NCI-H345 treated with DMSO at 0.1 percent for 48 hours (cell line): ENCODE data around the gene KSR1.

Experiments used
- DNase-seq: peaks from one replicate; lab custom pipeline; 2025; ENCODE audit not compliant: unreplicated experiment; lab: John Stamatoyannopoulos, UW

Gene KSR1

DNA sequence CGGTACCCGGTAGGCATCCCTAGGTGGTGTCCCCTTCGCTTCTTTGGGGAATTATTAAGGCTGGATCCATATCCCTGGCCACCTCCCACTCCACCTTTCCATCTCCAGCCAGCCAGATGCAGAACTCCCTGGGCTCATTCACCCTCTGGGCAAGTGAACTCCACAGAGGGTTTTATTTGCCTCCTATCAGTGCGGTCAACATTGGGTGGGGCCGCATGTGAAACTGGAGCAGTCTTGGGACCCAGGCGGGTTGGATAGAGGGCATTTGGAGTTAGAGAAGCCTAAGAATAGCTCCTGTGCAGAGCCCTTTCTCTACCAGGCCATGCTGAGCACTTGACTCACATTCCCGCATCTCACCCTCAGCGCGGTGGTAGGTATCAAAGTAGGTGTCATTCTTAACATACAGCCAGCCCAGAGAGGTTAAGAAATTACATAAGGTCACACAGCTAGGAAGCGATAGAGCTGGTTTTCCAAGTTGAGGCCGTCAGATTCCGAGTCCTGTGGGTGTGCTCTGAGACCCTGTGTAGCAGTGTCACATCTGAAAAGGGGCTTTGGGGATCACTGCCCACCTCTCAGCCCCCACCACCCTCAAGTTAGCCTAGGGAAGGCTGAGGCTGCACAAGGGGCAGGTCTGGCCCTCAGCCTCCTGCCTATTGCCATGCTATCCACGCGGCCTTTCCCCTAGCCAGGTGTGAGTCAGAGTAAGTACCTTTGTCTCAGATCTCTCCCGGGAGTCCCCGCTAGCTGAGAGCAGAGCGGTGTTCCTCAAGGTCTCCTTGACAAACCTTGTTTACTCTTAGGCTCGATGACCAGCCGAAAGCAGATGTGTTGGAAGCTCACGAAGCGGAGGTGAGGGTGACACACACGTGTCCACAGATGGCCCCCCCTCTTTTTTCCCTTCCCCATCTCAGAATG is 147.9 kb downstream of the KSR1 start:
- DNase-seq, result no peak

DNA sequence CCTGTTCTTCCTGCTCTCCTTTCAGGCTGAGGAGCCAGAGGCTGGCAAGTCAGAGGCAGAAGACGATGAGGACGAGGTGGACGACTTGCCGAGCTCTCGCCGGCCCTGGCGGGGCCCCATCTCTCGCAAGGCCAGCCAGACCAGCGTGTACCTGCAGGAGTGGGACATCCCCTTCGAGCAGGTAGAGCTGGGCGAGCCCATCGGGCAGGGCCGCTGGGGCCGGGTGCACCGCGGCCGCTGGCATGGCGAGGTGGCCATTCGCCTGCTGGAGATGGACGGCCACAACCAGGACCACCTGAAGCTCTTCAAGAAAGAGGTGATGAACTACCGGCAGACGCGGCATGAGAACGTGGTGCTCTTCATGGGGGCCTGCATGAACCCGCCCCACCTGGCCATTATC is 149.2 kb downstream of the KSR1 start:
- DNase-seq, result no peak

DNA sequence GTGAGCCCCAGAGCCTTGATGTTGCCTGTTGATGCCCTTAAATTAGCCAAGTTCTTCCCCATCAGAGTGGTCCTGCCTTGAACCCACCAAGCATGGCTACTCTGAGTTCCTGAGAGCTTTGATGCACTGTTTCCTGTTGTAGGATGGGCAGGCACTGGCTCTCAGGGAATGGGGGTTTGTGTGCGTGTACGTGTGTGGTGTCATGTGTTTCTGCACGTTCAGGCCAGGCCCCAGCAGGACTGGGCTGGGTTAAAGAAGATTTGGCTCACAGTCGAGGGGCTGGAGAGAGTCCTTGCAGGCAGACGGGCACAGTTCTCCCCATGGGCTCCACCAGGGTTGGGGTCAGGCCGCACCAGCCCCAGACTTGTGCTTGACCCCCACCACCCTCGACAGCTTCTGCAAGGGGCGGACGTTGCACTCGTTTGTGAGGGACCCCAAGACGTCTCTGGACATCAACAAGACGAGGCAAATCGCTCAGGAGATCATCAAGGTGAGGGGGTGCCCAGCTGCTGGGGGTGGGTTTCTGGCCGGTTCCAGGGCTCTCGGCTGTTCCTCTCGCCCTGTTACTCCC is 151.4 kb downstream of the KSR1 start:
- no peak for DNase-seq

DNA sequence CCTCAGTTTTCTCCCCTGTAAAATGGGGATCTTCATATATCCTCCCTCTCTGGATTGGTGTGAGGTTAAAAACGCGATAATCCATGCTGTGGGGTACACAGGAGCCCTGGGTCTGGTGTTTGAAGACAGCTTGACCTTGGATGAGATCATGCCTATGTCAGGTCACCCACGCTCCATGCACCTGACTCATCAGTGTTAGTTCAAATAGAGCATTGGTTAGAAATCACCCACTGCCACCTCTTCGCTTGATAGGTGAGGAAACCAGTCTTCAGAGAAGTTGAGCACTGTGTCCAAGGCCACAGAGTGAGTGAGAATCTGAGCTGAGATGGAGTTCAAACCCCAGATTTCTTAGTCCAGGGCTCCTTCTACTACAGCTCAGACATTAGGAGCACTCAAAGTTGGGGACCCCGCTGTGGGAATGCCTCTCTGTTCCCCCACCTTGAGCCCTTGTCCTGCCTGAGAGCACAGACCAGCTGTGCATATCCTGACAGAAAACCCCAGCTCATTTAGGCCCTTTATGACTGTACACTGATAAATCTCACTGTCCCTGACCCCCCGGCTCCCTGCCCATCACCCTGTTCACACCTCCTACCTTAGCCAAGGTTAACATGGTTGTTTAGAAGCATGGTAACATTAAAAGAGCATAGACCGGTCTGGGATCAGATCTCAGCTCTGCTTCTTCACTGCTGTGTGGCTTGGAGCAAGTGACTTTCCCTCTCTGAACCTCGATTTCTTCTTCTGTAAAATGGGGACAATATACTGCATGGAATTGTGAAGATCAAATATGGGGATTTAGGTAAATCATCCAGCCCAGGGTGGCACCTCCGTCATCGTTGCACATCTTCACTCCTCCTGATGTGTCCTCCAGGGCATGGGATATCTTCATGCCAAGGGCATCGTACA is 152.3 kb downstream of the KSR1 start:
- DNase-seq, result no peak

DNA sequence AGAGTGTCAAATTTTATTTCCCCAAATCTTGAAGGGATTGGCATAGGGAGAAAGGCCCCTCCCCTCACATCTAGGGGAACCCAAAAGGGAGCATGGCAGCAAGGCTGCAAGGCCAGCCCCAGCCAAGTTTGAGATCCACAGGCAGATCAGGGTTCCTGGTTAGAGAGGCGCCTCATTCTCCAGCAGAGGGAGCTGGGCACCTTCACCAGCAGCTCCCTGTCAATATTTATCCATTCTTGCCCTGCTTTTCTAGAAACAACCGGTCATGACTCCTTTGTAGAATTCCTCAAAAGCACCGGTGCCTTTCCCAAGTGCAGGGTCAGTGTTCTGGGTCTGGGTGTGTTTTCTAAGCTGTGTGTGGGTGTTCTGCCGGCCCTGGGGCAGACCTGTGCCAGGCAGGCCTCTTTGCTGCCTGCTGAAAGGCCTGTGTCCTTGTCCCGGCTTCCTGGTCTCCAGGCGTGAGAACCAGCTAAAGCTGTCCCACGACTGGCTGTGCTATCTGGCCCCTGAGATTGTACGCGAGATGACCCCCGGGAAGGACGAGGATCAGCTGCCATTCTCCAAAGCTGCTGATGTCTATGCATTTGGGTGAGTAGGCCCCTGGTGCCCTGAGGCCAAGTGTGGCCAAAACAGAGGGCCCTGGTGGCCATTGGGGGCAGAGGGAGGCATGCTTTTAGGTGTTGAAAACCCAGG is 153.5 kb downstream of the KSR1 start:
- no peak for DNase-seq

DNA sequence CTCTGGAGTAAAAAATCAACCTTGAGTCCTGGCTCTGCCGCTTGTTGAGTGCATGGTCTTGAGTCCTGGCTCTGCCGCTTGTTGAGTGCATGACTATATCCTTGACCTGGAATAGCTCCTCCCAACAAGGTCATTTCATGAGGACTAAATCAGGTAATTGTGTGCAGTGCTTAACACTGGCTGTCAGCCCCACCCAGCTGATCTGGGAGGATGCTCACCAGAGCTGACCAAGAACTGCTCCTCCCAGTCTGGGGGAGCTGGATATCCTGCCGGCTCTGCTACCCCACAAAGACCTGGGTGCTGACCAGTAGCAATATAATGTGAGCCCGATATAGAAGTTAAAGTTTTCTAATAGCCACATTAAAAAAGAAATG is 154.0 kb downstream of the KSR1 start:
- DNase-seq, result no peak

DNA sequence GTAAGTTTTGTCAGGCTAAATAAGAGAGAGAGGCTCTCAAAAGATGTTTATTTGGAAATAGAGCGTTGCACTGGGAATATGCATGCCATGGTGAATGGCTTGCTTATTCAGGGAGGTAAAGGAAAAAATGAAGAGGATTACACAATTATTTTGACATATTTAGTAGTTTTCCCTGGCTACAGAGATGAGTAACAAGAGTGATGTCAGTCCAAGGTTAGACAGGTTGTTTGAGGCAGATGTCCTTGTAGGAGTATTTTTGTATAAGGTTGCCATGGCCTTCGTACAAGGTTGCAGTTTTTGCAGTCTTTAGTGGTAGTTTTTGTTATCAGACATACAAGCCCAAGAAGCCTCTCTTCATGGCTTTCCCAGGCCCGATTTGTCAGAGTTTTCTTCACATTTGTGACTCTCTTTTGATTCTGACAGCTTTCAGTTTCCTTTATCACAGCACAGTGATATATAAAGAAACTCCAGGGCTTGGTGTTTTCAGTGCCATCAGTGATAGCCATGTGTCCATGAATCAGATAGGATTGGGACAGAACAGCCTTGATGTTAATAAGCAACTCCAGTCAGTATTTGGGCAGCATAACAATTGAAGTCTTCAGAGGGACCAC is 156.0 kb downstream of the KSR1 start:
- DNase-seq, result no peak

DNA sequence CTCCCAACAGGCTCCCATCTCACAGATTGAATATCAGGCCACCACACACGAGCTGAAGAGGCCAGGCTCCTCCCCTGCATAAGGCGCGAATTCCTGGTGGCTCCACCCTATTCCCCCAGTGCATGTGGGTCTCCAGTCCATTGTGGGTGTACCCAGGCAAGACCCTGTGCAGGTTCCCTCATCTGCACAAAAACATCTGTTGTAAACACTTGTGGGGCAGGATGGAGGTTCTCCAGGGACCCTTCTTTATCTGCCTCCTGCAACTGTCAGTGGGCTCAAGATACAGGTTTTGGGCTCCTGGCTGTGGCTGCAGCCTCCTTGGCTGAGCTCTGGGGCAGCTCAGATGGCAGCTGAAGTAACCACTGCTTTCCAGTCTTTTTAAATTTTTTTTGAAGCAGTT is 157.2 kb downstream of the KSR1 start:
- no peak for DNase-seq

DNA sequence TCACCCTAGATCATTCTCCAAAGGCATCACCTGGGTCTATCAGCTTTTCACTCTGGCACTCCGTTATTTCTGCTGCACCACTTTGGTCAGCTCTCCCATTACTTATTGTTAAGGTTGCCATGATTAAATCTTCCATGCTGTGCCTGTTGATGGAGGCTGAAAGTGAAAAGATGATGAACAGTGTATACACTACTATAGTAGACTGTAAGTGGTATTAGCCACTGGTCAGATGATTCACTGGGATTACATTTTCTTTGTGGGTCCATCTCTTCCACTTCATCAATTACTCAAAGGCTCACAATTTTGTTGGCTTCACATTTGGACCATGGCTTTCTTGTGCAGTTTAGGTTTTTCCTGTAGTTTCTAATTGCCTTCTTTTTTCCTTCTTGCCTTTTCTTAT is 158.9 kb downstream of the KSR1 start:
- DNase-seq, result no peak

DNA sequence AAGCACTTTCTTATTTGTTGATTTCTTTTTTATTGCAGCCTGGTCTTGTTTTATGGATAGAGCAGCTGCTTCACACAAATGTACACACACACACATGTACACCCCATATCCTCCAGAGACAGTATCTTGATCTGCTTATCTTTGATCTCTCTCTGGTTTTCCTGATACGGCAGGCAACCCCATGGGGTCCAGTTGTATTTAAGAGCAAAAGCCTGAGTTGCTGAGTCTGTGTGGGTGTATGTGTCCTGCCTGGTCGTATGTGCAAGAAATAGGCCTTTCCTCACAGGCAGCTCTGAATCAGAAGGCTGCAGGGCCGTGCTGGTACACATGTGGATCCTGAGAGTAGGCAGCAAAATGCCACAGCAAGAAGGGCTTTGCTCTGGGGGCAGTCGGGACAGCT is 160.2 kb downstream of the KSR1 start:
- DNase-seq, result no peak

DNA sequence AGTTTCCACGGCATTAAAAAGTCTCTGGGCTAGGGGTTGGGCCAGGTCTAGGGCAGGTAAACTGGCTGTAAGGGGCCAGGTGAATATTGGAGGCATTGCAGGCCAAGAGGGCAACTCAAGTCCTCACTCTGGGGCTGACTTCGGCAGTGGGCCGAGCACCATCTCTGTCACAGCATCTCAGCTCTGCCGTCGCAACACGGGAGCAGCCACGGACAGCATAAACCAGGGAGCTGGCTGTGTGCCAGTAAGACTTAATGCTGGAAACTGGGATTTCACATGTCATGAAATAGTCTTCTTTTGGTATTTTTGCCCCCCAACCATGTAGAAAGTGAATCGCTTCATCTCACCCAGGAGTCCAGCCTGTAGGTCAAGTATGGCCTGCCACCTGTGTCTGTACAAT is 162.2 kb downstream of the KSR1 start:
- no peak for DNase-seq

DNA sequence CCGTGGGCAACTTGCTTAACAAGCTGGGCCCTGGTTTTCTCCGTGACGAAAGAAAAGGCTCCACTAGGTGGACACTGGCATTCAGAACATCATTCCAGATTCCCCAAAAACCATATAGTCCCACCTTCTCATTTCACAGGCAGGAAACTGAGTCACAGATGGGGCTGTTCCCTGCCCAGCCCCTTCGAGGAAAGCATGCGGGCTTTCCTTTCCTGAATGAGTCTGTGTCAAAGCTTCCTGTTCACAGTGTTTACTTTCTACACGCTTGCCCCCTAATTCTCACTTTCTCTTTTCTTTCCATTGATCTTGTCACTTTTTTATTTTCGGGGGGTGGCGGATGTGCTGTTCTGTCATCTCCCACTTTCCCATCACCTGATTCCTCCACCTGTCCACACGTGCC is 164.5 kb downstream of the KSR1 start:
- no peak for DNase-seq

DNA sequence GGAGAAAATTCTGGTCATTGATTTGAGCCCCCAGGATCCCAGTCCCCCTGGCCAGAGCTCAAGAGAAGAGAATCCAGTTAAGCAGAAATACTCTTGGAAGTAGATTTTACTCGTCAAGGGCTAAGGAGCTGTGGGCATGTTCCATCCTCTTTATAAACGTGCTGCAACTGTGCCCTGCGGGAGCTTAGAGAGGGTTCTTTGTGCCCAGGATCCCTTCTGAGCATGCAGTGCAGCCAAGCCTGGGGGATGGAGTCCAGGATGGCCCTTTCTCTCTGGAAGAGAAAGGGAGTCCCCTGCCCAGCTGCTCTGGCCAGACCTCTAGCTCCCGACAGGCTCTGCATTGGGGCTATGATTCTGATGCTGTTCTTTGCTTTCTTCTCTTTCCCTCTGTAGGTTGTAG is 165.3 kb downstream of the KSR1 start:
- no peak for DNase-seq

DNA sequence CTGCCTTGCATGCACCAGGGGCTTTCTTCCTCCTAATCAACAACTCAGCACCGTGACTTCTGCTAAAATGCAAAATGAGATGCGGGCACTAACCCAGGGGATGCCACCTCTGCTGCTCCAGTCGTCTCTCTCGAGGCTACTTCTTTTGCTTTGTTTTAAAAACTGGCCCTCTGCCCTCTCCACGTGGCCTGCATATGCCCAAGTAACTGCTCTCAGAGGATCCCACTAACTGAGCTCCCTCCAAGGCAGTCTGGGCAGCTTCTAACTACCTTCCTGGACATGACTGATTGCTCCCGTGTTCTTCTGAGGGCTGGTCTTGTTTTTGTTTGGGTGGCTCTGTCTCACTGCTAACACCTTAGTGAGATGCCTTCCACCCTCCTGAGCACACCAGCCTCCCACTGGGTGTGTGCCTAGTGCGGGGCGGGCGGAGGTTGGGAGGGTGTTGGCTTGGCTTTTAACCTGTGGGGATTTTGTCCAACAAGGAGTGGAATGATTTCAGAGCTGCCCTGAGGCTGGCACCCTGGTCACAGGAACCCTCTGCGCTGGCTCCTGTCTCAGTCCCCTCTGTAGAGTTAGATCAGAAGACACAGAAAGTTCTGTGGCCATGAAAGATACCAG is 165.8 kb downstream of the KSR1 start:
- no peak for DNase-seq

DNA sequence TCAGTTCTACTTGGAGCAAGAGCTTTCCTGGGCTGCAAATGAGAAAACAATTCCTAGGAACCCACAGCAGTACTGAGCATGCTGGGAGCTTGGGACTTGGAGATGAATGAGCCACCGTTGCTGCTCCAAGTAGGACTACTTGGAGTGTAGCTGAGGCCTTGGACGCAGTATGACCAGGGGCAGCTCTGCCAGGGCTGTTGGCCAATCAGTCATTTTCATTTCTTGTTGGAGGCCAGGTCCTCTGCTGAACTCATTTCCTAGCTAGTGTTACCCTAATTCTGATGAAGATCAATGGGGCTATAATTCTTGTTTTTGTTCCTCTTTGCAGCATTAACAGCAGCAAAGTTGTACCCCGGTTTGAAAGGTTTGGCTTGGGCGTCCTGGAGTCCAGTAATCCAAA is 166.7 kb downstream of the KSR1 start:
- no peak for DNase-seq

DNA sequence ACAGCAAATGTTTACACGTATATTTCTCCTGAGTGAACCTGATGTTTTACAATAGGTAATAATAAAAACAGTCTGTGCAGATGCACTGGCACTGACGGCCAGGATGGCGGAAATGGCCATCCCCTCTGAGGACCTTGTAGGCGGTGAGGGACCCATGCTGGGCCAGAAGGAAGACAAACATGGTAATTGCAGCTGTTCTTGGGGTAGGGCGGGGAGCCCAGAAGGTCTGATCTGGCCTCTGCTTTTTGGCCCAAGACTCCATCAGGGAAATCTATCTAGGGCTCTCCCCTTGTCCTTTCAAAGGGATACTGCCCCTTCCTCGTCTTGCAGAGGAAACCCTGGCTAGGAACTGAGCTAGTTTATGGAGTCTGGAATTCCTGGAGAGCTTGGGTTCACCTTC is 167.4 kb downstream of the KSR1 start:
- DNase-seq, result no peak

DNA sequence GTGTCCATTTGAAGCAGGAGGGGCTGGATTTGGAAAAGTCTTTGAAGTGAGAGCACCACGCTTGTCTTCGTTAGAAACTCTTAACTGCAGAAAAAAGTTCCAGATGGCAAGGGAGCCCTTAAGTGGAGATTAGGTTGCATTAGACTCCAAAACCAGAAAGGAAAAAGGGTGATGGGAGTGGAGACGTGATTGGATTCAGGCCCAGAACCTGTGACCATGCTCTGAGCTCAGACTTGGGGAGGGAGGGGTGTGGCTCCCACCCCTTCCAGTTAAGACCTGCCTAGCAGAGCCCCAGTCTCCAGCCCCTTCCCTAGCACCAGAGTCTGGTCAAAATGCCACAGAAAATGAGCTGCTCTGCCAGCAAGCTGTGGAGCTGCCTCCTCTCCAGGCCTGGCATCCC is 168.3 kb downstream of the KSR1 start:
- DNase-seq, result no peak

DNA sequence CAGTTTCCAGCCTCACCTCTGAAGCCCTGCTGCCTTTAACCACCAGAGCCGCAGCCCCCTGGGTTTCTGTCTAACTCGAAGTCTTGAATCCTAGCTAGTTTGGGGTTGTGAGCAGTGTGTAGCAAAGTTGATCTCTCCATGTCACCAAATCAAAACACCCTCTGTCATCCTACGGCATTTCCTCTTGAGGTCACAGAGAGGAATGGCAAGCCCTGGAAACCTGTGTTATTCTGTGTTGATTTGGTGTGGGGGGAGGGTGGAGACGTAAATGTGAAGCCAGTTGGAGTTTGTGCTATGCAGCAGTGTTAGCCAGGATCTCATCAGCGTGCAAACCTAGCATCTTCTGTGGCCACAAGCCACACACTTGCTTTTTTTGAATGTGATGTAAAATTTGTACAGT is 169.6 kb downstream of the KSR1 start:
- DNase-seq, result no peak

DNA sequence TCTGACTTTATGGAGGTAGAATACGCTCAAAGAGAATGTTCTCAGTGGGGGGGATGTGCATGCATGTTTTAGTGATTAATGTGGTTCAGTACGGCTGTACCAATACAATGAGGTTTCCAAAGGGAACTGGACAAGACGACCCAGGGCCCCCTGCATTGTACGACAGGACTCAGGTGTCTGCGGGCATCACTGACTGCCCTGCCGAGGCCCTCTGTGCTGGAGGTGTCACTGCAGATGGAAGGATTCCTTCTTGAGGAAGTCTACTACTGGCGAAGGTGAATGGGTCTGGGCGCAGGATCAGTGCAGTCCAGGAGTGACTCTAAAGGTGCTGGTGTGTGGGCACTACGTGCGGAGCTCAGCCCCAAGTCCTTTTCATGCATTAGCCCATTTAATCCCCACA is 171.3 kb downstream of the KSR1 start:
- no peak for DNase-seq

DNA sequence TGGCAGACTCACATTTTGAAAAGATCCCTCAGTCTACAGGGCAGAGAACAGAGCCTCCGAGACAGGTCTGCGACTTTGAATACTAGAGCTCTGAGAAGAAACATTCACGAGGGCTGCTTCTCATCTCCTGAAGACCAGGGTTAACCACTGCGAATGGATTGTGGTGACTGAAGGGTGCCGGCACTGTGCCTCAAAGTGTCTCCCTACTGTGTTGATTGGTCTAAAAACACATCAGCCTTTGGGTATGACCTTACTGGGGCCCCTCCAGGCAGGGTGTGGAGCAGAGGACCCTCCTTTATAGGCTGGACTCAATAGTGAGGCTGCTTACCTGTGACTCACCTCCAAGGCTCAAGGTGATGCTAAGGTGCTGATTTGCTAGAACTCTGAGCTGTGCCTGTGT is 172.1 kb downstream of the KSR1 start:
- DNase-seq, result no peak
